Activated naive CD8-positive, alpha-beta T cell treated with anti-CD3 and anti-CD28 coated beads, Interleukin-2, amount 10 ng/mL, durations not matched to agents 7 days and 5 days (primary cell): Measurements from ENCODE around the gene PRRT1. TPM values are rescaled to one million over a fixed set of nuclear protein-coding genes. Genes with fewer than 3 reads are reported as not detected.
A peak's percentile ranks its signal among the peaks of the same experiment; 100 is the strongest.

Experiments used
- ATAC-seq: fragments of 150-1000 bp; cut with Tn5 transposase; one replicate; pipeline ENCODE4 v1.10.0; 2021; ENCODE audit warnings: low read depth, moderate library complexity
- POLR2A ChIA-PET: fragments of 350-600 bp; sonication (Branson Sonifier 250); formaldehyde crosslinking; loops from one replicate; lab custom pipeline; 2021; ENCODE audit warnings: antibody characterized with exemption; lab: Charles Lee
- DNase-seq: peaks from one replicate; pipeline ENCODE4 v3.0.0; 2021
- H3K27ac Mint-ChIP-seq: one replicate; pipeline ENCODE4 v1.8.0; 2022; ENCODE audit warnings: mild to moderate bottlenecking, mixed read lengths
- H3K27me3 Mint-ChIP-seq: one replicate; pipeline ENCODE4 v1.8.0; 2022; ENCODE audit warnings: mild to moderate bottlenecking, moderate library complexity, mixed read lengths
- H3K36me3 Mint-ChIP-seq: one replicate; pipeline ENCODE4 v1.8.0; 2021; ENCODE audit warnings: mild to moderate bottlenecking, mixed read lengths
- H3K4me1 Mint-ChIP-seq: one replicate; pipeline ENCODE4 v1.8.0; 2021; ENCODE audit warnings: mixed read lengths
- H3K4me3 Mint-ChIP-seq: one replicate; pipeline ENCODE4 v1.8.0; 2022; ENCODE audit warnings: mild to moderate bottlenecking, moderate library complexity, mixed read lengths
- H3K9me3 Mint-ChIP-seq: one replicate; pipeline ENCODE4 v1.8.0; 2021; ENCODE audit warnings: mixed read lengths
- total RNA-seq, 2 experiments: library from RNA; stranded (reverse); gene quantifications; one replicate each; pipeline ENCODE4 v1.2.3, GENCODE V29; 2021

PRRT1 gene
- total RNA-seq, 2 experiments from 2014 or later, result 1.1 to 1.2 TPM

DNA sequence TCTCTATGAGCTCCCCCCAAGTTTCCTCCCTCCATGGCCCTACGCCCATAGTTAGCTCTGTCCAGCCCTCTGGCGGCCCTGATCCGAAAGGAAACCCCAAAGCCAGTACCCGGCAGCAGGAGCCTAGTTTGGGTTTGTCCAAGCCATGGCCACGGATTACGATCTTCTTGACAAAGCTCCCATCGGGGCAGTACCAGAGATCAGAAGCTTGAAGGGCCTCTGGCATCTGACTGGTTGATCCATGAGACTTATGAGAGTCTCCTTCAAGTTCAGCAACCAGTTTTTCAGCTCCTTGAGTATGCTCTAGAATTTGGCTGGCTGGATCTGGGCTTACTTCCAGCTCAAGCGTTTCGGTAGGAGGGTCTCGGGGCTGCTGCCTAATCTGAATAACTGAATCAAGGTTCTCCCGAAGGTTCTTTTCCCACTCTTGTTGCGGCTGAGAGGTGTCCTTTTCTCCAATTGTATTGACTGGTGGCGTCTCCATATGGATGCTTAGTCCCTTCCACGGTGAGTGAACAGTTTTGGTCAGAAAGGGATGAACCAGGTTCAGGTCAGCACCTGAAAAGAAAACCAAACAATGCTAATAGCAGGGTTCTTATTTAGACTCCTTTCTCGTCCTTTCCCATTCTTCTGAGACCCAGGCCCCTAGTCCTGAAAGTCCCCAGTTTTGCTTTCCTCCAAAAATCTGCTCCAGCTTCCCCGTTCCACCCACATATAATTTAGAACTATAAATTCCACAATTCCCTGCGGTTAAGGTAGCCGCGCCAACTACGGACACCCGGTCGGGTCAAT, 22.2 kb downstream of the PRRT1 start:
- DNase-seq, result no peak
- Mint-ChIP-seq H3K27me3 (peaks cover 1% of the 10 kb centered on the region), H3K4me3 (peak overlapping the region; percentile 99), H3K36me3 (peaks cover 12% of the 10 kb centered on the region), H3K4me1 (peaks cover 32% of the 10 kb centered on the region), H3K9me3 (no peaks in the 10 kb centered on the region), H3K27ac (peak overlapping the region; percentile 95)
- ATAC-seq, result no peak
- POLR2A ChIA-PET, result interaction anchor here (0.5 to 3.7 kb wide), 17 partner anchors 10 to 1613 kb away, joined by 3 to 18 read pairs (median 5); partner anchors contain the start of genes GPSM3, NEU1 and PBX2

DNA sequence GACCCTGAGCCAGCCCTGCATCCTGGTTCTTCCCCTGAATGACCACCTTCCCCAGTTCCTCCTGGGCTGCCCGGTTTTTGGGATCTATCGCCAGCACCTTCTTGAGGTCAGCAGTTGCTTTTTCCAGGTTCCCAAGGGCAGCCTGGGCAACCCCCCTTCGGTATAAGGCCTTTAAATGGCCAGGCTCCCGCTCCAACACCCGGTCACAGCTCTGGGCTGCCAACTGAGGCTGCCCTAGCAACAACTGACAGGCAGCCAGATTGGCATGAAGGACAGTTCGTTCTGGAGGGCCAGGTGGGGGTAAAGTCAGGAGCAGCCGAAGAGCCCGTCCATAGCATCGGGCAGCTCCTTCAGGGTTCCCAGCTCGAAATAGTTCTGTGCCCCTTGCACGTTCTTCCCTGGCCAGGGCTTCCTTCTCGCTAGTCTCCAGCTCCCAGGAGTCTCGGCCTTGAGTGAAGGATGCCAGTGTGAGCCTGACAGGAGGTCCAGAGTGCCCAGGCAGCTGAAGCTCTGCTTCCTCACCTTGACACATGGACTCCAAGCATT, 22.9 kb downstream of the PRRT1 start:
- Mint-ChIP-seq H3K9me3 (no peaks in the 10 kb centered on the region), H3K36me3 (peaks cover 17% of the 10 kb centered on the region), H3K4me1 (peaks cover 37% of the 10 kb centered on the region), H3K27me3 (peaks cover 1% of the 10 kb centered on the region), H3K4me3 (peak overlapping the region; percentile 99), H3K27ac (peak overlapping the region; percentile 99)
- DNase-seq (no peak), ATAC-seq (no peak)
- POLR2A ChIA-PET, result interaction anchor here (0.5 to 3.7 kb wide), 18 partner anchors 10 to 1613 kb away, joined by 3 to 18 read pairs (median 4); partner anchors contain the start of genes AGPAT1, EHMT2, GPSM3 and PBX2

DNA sequence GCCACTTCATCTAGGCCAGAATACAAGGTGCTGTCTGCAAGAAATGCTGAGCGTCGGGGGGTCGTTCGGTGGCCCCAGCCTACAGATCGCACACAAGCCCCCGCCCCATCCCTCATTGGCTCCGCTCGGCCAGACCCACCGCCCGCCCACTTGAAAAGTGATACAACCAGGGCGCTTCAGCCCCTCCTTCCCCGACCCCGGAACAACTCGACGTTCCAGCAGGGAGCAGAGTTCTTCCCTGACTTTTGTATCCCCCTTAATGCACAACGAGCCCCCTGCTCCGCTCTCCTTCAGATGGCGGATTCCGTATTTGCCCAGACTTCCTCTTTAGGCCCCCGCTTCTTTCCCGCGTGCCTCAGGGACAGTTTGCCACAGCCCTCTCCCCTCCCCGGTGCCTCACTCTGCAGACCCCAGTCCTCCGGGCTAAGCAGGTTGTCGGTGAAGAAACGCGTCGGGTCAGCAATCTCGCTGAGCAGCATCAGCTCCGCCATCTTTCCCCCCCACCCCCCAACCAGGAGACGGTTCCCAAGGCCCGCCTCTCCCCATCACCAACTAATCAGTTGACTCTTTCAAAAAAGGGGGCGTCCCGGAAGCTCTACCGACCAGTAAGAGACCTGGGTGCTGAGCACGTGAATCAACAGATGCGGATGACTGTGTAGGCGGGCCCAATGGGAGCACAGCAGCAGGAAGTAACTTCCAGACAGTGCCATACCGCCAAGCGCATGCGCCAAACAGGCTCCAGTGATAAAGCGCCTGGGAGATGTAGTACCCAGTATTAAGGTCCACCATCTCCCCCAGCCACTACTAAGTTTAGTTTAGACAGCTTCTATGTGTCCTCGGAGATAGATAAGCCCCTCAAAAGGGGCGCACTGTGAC, 23.8 kb downstream of the PRRT1 start, which contains the start of gene ATF6B:
ATF6B (minus strand) TSS at position 530 of the 876 bp plus-strand sequence; CDS start at position 491, 39 bp downstream.
- Mint-ChIP-seq H3K4me3 (peak within 1 kb of the TSS; percentile 99), H3K36me3 (peaks cover 17% of the 10 kb centered on the region), H3K9me3 (no peaks in the 10 kb centered on the region), H3K27me3 (peaks cover 1% of the 10 kb centered on the region), H3K4me1 (peaks cover 38% of the 10 kb centered on the region), H3K27ac (peak within 1 kb of the TSS; percentile 99)
- POLR2A ChIA-PET, result interaction anchor here (1.0 to 3.7 kb wide), 11 partner anchors 9 to 844 kb away, joined by 3 to 18 read pairs (median 5); partner anchors contain the start of genes AGPAT1, EHMT2, GPSM3 and PBX2
- DNase-seq (peak; percentile 87), ATAC-seq (peak; percentile 95)

DNA sequence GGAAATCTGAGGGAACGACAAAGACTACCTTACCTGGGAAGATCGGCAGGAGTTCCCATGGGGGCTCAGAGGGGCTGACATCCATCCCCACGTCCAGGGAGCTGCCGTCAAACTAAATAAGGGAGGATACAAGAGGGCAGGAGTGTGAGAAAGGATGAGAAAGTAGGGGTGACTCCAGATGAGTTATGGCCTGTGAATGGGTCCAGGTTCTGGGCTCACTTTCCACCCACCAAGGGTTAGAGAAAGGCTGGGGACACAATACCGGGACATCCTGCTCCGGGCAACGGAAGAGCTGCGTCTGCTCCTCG, 24.4 kb downstream of the PRRT1 start:
- Mint-ChIP-seq H3K27me3 (no peaks in the 10 kb centered on the region), H3K36me3 (peaks cover 17% of the 10 kb centered on the region), H3K27ac (peak overlapping the region; percentile 99), H3K4me3 (peak overlapping the region; percentile 99), H3K9me3 (no peaks in the 10 kb centered on the region), H3K4me1 (peaks cover 38% of the 10 kb centered on the region)
- no peak for DNase-seq
- ATAC-seq, result no peak
- POLR2A ChIA-PET, result interaction anchor here (1.1 to 3.7 kb wide), 7 partner anchors 8 to 844 kb away, joined by 3 to 18 read pairs (median 9); partner anchors contain the start of genes AGPAT1, GPSM3, PSMB9 and TAP1

DNA sequence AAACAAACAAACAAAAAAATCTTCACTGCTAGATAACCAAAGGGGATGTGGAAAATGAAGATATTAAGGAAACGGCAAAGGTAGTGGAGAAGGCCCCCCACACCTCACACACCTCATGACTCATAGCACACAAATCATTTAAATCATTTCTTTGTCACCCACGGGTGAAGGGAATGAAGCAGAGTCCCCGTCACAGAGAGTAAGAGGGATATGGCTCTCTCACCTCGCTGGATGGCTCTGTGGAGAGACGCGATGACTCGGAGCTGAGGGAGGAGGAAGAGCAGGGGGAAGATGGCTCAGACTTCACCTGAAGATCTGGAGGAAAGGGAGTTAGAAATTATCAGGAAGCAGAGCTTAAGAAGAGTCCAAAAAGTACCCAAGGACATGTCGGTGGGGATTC, 24.9 kb downstream of the PRRT1 start:
- peak overlapping the region; percentile 99 for H3K27ac Mint-ChIP-seq
- H3K9me3 Mint-ChIP-seq, result no peaks in the 10 kb centered on the region
- DNase-seq (no peak), ATAC-seq (no peak)
- peak overlapping the region; percentile 99 for H3K4me3 Mint-ChIP-seq
- H3K36me3 Mint-ChIP-seq, result peaks cover 20% of the 10 kb centered on the region
- peaks cover 38% of the 10 kb centered on the region for H3K4me1 Mint-ChIP-seq
- POLR2A ChIA-PET, result interaction anchor here (1.3 to 2.8 kb wide), 2 partner anchors 8 to 28 kb away, joined by 4 to 9 read pairs; no protein-coding TSS in a partner anchor
- no peaks in the 10 kb centered on the region for H3K27me3 Mint-ChIP-seq

DNA sequence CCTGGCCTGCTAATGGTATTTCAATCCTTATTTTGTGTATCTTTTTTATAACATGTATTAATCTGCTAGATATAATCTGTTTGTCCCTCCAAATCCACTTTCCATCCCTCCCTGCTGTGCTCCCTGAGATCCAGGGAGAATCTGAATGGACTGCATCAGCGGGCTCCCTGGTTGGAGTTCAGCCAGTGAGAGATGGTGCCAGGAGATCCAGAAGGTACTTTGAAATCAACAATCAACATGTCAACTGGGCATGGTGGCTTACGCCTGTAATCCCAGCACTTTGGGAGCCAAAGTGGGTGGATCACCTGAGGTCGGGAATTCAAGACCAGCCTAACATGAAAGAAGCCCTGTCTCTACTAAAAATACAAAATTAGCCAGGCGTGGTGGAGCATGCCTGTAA, 28.1 kb downstream of the PRRT1 start:
- H3K9me3 Mint-ChIP-seq, result no peaks in the 10 kb centered on the region
- H3K4me1 Mint-ChIP-seq, result peaks cover 28% of the 10 kb centered on the region
- H3K27ac Mint-ChIP-seq, result no peak overlapping the region
- DNase-seq (no peak), ATAC-seq (no peak)
- H3K4me3 Mint-ChIP-seq, result no peak overlapping the region
- POLR2A ChIA-PET, result no interaction called here
- H3K27me3 Mint-ChIP-seq, result no peaks in the 10 kb centered on the region
- peaks cover 22% of the 10 kb centered on the region for H3K36me3 Mint-ChIP-seq

DNA sequence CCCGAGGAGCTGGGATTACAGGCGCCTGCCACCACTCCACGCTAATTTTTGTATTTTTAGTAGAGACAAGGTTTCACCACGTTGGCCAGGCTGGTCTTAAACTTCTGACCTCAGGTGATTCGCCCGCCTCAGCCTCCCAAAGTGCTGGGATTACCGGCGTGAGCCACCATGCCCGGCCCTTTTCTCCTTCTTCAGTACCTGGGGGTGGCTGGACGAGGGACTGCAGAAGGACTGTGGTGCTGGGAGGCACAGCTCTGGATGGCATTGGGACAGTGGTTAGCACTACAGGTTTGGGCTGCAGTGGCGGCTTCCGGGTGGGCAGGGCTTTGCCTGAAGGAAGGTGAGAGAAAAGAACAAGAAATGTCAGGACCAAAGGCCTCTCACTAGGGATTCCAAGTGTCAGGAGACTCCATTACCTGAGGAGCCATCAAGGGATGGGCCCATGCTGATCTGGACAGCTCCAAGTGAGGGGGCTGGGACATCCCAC, 31.1 kb downstream of the PRRT1 start:
- H3K4me1 Mint-ChIP-seq, result peaks cover 10% of the 10 kb centered on the region
- no peaks in the 10 kb centered on the region for H3K9me3 Mint-ChIP-seq
- POLR2A ChIA-PET, result no interaction called here
- no peak overlapping the region for H3K27ac Mint-ChIP-seq
- DNase-seq (no peak), ATAC-seq (no peak)
- no peak overlapping the region for H3K4me3 Mint-ChIP-seq
- no peaks in the 10 kb centered on the region for H3K27me3 Mint-ChIP-seq
- H3K36me3 Mint-ChIP-seq, result peaks cover 16% of the 10 kb centered on the region

DNA sequence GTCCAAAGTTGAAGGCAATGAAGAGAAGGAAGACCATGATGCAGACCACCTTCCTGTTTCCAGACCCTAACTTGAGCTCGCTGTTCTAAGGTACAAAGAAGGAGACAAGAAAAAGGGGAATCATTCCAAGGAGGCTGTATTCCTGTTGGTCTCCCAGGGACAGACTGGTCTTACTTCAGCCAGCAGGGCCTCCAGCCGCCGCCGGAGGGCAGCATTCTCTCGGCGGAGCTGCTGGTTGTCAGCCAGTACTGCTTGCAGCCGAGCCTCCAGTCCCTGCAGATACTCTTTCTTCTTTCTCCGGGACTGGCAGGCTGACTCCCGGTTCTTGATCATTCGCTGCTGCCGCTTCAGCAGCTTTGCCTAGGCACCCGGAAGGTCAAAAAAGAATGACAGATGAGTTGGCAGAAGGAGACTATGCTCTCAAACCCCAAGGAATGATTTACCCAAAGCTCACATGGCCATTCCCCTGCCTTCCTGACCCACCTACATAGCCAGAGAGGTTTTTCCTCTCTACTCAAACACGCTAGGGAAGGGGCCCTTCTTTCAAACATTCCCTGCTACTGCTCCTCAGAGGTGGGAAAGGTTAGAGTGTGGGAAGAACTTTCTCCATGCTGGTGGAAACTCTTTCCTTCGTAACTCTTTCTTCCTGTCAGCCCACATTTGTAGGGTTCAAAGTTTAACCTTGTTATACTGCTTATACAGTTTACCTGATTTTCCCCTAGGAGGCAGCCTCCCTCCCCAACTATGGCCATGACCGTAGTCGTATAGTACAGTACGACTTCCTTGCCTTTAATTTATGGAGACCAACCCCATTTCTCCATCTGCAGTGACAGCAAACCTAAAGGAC, 32.7 kb downstream of the PRRT1 start:
- Mint-ChIP-seq H3K4me1 (peaks cover 4% of the 10 kb centered on the region), H3K36me3 (peaks cover 15% of the 10 kb centered on the region), H3K27me3 (no peaks in the 10 kb centered on the region), H3K9me3 (no peaks in the 10 kb centered on the region), H3K27ac (peak overlapping the region; percentile 48), H3K4me3 (no peak overlapping the region)
- DNase-seq, result peak; percentile 78
- peak; percentile 84 for ATAC-seq
- POLR2A ChIA-PET, result interaction anchor here (1.1 to 1.8 kb wide), 2 partner anchors 9 to 454 kb away, joined by 3 to 9 read pairs; partner anchors contain the start of genes ATF6B and GPANK1

DNA sequence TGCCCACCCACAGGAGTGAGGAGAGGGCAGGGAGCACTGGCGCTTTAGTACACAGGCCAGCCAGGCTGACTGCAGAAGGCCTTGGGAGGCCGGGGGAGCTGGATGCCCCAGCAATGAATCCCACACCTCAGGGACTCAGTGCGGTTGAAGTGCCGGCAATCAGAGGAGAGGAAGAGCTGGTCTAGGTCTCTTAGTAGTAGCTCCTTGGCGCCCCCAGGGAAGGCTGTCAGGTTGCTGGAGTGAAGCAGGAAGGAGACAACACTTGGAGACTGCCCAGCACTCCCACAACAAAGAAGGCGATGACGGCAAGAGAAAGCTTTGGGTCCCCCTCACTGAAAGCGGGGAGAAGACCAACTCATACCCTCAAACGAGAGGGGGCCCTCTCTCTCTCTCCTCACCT, 34.3 kb downstream of the PRRT1 start:
- Mint-ChIP-seq H3K4me1 (peaks cover 2% of the 10 kb centered on the region), H3K4me3 (no peak overlapping the region), H3K27me3 (no peaks in the 10 kb centered on the region), H3K36me3 (peaks cover 17% of the 10 kb centered on the region), H3K9me3 (no peaks in the 10 kb centered on the region), H3K27ac (no peak overlapping the region)
- ATAC-seq (no peak), DNase-seq (no peak)
- POLR2A ChIA-PET, result interaction anchor here (0.9 to 1.1 kb wide), 2 partner anchors 13 to 78 kb away, joined by 3 read pairs; partner anchors contain the start of gene FKBPL

DNA sequence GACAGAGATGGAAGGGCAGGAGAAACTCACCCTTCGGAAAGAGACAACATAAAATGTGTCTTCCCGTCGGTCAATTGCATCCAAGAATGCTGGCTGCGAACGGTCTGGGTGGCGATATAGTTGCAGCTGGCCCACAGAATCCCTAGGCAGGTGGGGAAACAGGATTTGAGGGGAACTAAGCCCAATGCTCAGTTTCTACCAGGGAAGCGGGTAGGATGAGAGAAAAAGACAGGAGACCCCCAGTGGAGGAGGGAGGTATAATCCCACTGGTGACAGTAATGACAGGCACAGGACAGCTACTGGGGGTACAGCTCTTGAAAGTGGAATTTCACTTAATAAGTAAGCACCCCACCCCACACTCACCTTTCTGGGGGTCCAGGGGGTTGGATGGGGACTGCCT, 35.1 kb downstream of the PRRT1 start:
- Mint-ChIP-seq H3K9me3 (no peaks in the 10 kb centered on the region), H3K4me1 (peaks cover 2% of the 10 kb centered on the region), H3K27me3 (no peaks in the 10 kb centered on the region), H3K36me3 (peaks cover 14% of the 10 kb centered on the region), H3K27ac (no peak overlapping the region), H3K4me3 (no peak overlapping the region)
- POLR2A ChIA-PET, result no interaction called here
- DNase-seq (no peak), ATAC-seq (no peak)

DNA sequence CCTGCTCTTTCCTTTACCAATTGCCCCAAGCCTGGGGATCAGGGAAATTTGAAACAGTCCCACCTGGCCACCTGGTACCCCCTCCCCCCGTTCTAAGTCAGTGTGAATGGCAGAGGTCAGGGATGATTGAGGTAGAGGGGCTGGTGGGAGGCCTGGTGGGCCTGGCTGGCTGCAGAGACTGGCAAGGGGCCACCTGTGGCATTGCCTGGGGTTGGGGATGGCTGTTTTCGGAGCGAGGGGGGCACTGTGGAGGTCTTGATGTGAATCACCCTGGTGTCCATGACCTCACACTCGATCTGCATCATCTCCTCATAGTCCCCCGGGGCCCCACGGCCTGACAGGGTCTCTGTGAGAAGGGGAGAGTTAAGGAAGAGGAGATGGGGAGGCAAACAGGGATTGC, 36.1 kb downstream of the PRRT1 start:
- POLR2A ChIA-PET, result no interaction called here
- Mint-ChIP-seq H3K4me3 (no peak overlapping the region), H3K27ac (no peak overlapping the region), H3K4me1 (peaks cover 2% of the 10 kb centered on the region), H3K27me3 (no peaks in the 10 kb centered on the region), H3K9me3 (no peaks in the 10 kb centered on the region), H3K36me3 (peaks cover 13% of the 10 kb centered on the region)
- ATAC-seq, result no peak
- no peak for DNase-seq

DNA sequence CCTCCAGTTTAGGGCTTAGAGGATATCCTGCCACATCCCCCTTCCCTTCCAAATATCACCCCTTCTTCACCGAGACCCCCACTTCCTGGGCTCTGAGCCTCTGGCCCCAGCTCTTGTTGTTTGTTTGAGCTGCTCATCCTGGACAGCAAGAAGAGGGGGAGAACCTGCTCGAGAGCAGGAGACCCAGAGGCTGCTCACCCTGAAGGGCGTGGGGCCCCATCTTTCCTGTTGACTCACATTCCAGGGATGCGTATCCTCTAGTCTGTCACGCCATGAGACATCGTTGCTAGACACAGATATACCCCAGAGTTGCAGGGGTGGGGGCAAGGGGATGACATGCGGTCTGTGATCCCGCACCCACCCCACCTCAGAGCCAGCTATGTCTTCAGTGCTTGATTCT, 36.9 kb downstream of the PRRT1 start:
- Mint-ChIP-seq H3K4me3 (no peak overlapping the region), H3K27ac (no peak overlapping the region), H3K27me3 (no peaks in the 10 kb centered on the region), H3K36me3 (peaks cover 13% of the 10 kb centered on the region), H3K4me1 (peaks cover 4% of the 10 kb centered on the region), H3K9me3 (no peaks in the 10 kb centered on the region)
- ATAC-seq (no peak), DNase-seq (no peak)
- POLR2A ChIA-PET, result no interaction called here
